GM19193 (cell line): ENCODE data around the gene PTPN20.

Experiments used
- POLR2A ChIP-seq: IDR thresholded peaks from 4 replicates; pipeline ENCODE4 v1.6.1; 2011; ENCODE audit not compliant: insufficient read depth, insufficient read length; ENCODE audit errors: extremely low read depth

The PTPN20 gene

GRCh38 chr10:47029181-47030009 lies 118.2 kb downstream of the PTPN20 start:
- no peak for TF ChIP-seq POLR2A

- TF ChIP-seq POLR2A: no peak
Observed at GRCh38 chr10:47030191-47030703, 119.0 kb downstream of the PTPN20 start.

GRCh38 chr10:47031211-47031900 lies 120.1 kb downstream of the PTPN20 start:
- TF ChIP-seq POLR2A: no peak

GRCh38 chr10:47031901-47032465 lies 120.8 kb downstream of the PTPN20 start:
- TF ChIP-seq POLR2A: no peak

- no peak for TF ChIP-seq POLR2A
Observed at GRCh38 chr10:47033081-47033480, 121.9 kb downstream of the PTPN20 start.

GRCh38 chr10:47033541-47034270 lies 122.5 kb downstream of the PTPN20 start:
- TF ChIP-seq POLR2A: no peak

- no peak for TF ChIP-seq POLR2A
Observed at GRCh38 chr10:47034441-47035051, 123.3 kb downstream of the PTPN20 start.

- TF ChIP-seq POLR2A: no peak
Observed at GRCh38 chr10:47035171-47035818, 124.1 kb downstream of the PTPN20 start.

- TF ChIP-seq POLR2A: no peak
Observed at GRCh38 chr10:47035819-47036337, 124.7 kb downstream of the PTPN20 start.

GRCh38 chr10:47036771-47037170 lies 125.5 kb downstream of the PTPN20 start:
- TF ChIP-seq POLR2A: no peak

GRCh38 chr10:47037654-47038425 lies 126.6 kb downstream of the PTPN20 start:
- no peak for TF ChIP-seq POLR2A

GRCh38 chr10:47038881-47039561 lies 127.8 kb downstream of the PTPN20 start:
- no peak for TF ChIP-seq POLR2A

GRCh38 chr10:47039562-47039913 lies 128.3 kb downstream of the PTPN20 start:
- no peak for TF ChIP-seq POLR2A
